GM18526 (cell line): ENCODE measurements around the gene GLRA2.

Experiments
- POLR2A ChIP-seq: IDR thresholded peaks from 3 replicates; pipeline ENCODE4 v1.6.1; 2011; ENCODE audit not compliant: insufficient read length; ENCODE audit errors: extremely low read depth

GLRA2 gene

GRCh38 chrX:14660970-14661369 lies 131.6 kb downstream of the GLRA2 start:
- TF ChIP-seq POLR2A, result no peak

GRCh38 chrX:14670819-14671218 lies 141.5 kb downstream of the GLRA2 start:
- no peak for TF ChIP-seq POLR2A

GRCh38 chrX:14672611-14673172 lies 143.4 kb downstream of the GLRA2 start:
- no peak for TF ChIP-seq POLR2A

GRCh38 chrX:14673236-14673635 lies 143.9 kb downstream of the GLRA2 start:
- TF ChIP-seq POLR2A, result no peak

- no peak for TF ChIP-seq POLR2A
Observed at GRCh38 chrX:14673764-14674163, 144.4 kb downstream of the GLRA2 start.

- no peak for TF ChIP-seq POLR2A
Observed at GRCh38 chrX:14675500-14675899, 146.2 kb downstream of the GLRA2 start.

- no peak for TF ChIP-seq POLR2A
Observed at GRCh38 chrX:14676431-14676830, 147.1 kb downstream of the GLRA2 start.

- TF ChIP-seq POLR2A, result no peak
Observed at GRCh38 chrX:14690553-14690952, 161.2 kb downstream of the GLRA2 start.

GRCh38 chrX:14694611-14695010 lies 165.3 kb downstream of the GLRA2 start:
- TF ChIP-seq POLR2A, result no peak

- no peak for TF ChIP-seq POLR2A
Observed at GRCh38 chrX:14697451-14697850, 168.1 kb downstream of the GLRA2 start.

GRCh38 chrX:14698790-14699189 lies 169.5 kb downstream of the GLRA2 start:
- TF ChIP-seq POLR2A, result no peak

- no peak for TF ChIP-seq POLR2A
Observed at GRCh38 chrX:14700982-14701381, 171.6 kb downstream of the GLRA2 start.

- TF ChIP-seq POLR2A, result no peak
Observed at GRCh38 chrX:14702145-14702544, 172.8 kb downstream of the GLRA2 start.

GRCh38 chrX:14712096-14712495 lies 182.8 kb downstream of the GLRA2 start:
- TF ChIP-seq POLR2A, result no peak

- TF ChIP-seq POLR2A, result no peak
Observed at GRCh38 chrX:14717949-14718348, 188.6 kb downstream of the GLRA2 start.

- no peak for TF ChIP-seq POLR2A
Observed at GRCh38 chrX:14718403-14718802, 189.1 kb downstream of the GLRA2 start.

- TF ChIP-seq POLR2A, result no peak
Observed at GRCh38 chrX:14729058-14729457, 199.7 kb downstream of the GLRA2 start.
